ENCODE results near the gene EVA1B. TPM values are rescaled to one million over a fixed set of nuclear protein-coding genes. Genes with fewer than 3 reads are reported as not detected.
A peak's percentile ranks its signal among the peaks of the same experiment; 100 is the strongest.

Gene EVA1B
- total RNA-seq, 1 experiment from 2014 or later, result 12.4 TPM

GRCh38 chr1:36349241-36349671 is 25.8 kb upstream of the EVA1B start:
- Histone ChIP-seq H3K9me3 (ENCODE audit: insufficient read depth, low read depth) (no peaks in the 10 kb centered on the region), H3K4me2 (peak overlapping the region; percentile 89; the same call in 1 of the 2 replicates), H3K36me3 (ENCODE audit: low read depth) (peaks cover 16% of the 10 kb centered on the region), H3K4me3 (no peak overlapping the region), H4K20me1 (ENCODE audit: insufficient read depth) (no peaks in the 10 kb centered on the region), H3K79me2 (ENCODE audit: low read depth) (peaks cover 8% of the 10 kb centered on the region; the same call in 1 of the 2 replicates), H3F3A (ENCODE audit: insufficient read depth, low read depth) (peaks cover 69% of the 10 kb centered on the region), H2AFZ (no peak overlapping the region), H3K27ac (peak overlapping the region; percentile 97; the same call in 1 of the 2 replicates), H3K27me3 (ENCODE audit: insufficient read depth, low read depth) (no peaks in the 10 kb centered on the region), H3K9me2 (ENCODE audit: insufficient read depth) (no peaks in the 10 kb centered on the region), H3K4me1 (replicated peaks; ENCODE audit: insufficient read depth) (peaks cover 64% of the 10 kb centered on the region)
- ChIA-PET CTCF (interaction anchor here (0.9 kb wide), 1 partner anchor 20 kb away, joined by 3 read pairs; no protein-coding TSS in a partner anchor), POLR2A (ENCODE audit: unreplicated experiment) (no interaction called here)
- DNase-seq, result peak; percentile 54 to 62
- intact Hi-C loops (cut with micrococcal nuclease; ENCODE audit: unreplicated experiment), result no loop called here
- BruUV-seq (replicated peaks), result no TSS peak
- TF ChIP-seq CTCF (conservative IDR thresholded peaks at IDR 0.05), result no peak
- no peak for TF ChIP-seq EZH2 (IDR thresholded peaks at IDR 0.05; ENCODE audit: low read depth)

GRCh38 chr1:36346741-36347370 is 23.4 kb upstream of the EVA1B start:
- Histone ChIP-seq H4K20me1 (ENCODE audit: insufficient read depth) (no peaks in the 10 kb centered on the region), H3K4me1 (replicated peaks; ENCODE audit: insufficient read depth) (peaks cover 54% of the 10 kb centered on the region), H3K27me3 (ENCODE audit: insufficient read depth, low read depth) (no peaks in the 10 kb centered on the region), H3K4me2 (no peak overlapping the region), H2AFZ (no peak overlapping the region), H3F3A (ENCODE audit: insufficient read depth, low read depth) (peaks cover 59% of the 10 kb centered on the region), H3K4me3 (no peak overlapping the region), H3K27ac (no peak overlapping the region), H3K36me3 (ENCODE audit: low read depth) (peaks cover 21% of the 10 kb centered on the region), H3K9me3 (ENCODE audit: insufficient read depth, low read depth) (no peaks in the 10 kb centered on the region), H3K79me2 (ENCODE audit: low read depth) (peaks cover 4% of the 10 kb centered on the region; the same call in 1 of the 2 replicates), H3K9me2 (ENCODE audit: insufficient read depth) (no peaks in the 10 kb centered on the region)
- intact Hi-C loops (cut with micrococcal nuclease; ENCODE audit: unreplicated experiment), result no loop called here
- ChIA-PET POLR2A (ENCODE audit: unreplicated experiment) (no interaction called here), CTCF (no interaction called here)
- no TSS peak for BruUV-seq (replicated peaks)
- TF ChIP-seq EZH2 (IDR thresholded peaks at IDR 0.05; ENCODE audit: low read depth), result no peak
- no peak for TF ChIP-seq CTCF (conservative IDR thresholded peaks at IDR 0.05)
- no peak for DNase-seq

GRCh38 chr1:36345353-36345752 is 21.9 kb upstream of the EVA1B start:
- H3K27ac ChIP-seq, result no peak overlapping the region
- no peak overlapping the region for H3K4me2 ChIP-seq
- no peak for DNase-seq
- no peaks in the 10 kb centered on the region for H3K9me3 ChIP-seq (ENCODE audit: insufficient read depth, low read depth)
- H3K36me3 ChIP-seq (ENCODE audit: low read depth), result peaks cover 21% of the 10 kb centered on the region
- no peaks in the 10 kb centered on the region for H3K27me3 ChIP-seq (ENCODE audit: insufficient read depth, low read depth)
- no peak overlapping the region for H3K4me3 ChIP-seq
- H2AFZ ChIP-seq, result no peak overlapping the region
- intact Hi-C loops (cut with micrococcal nuclease; ENCODE audit: unreplicated experiment), result no loop called here
- no TSS peak for BruUV-seq (replicated peaks)
- TF ChIP-seq EZH2 (IDR thresholded peaks at IDR 0.05; ENCODE audit: low read depth) (no peak), CTCF (conservative IDR thresholded peaks at IDR 0.05) (no peak)
- no peaks in the 10 kb centered on the region for H4K20me1 ChIP-seq (ENCODE audit: insufficient read depth)
- peaks cover 39% of the 10 kb centered on the region for H3K4me1 ChIP-seq (replicated peaks; ENCODE audit: insufficient read depth)
- H3F3A ChIP-seq (ENCODE audit: insufficient read depth, low read depth), result peaks cover 44% of the 10 kb centered on the region
- H3K9me2 ChIP-seq (ENCODE audit: insufficient read depth), result no peaks in the 10 kb centered on the region
- ChIA-PET POLR2A (ENCODE audit: unreplicated experiment) (interaction anchor here (0.6 kb wide), 1 partner anchor 72 kb away, joined by 4 read pairs; no protein-coding TSS in a partner anchor), CTCF (no interaction called here)
- peaks cover 4% of the 10 kb centered on the region; the same call in 1 of the 2 replicates for H3K79me2 ChIP-seq (ENCODE audit: low read depth)
